Measurements from ENCODE around the gene WRAP73. TPM values are rescaled to one million over a fixed set of nuclear protein-coding genes. Genes with fewer than 3 reads are reported as not detected.

Gene WRAP73
- total and polyA plus RNA-seq, 12 donors: 5.1 to 29.6 (median 18.1) TPM

GRCh38 chr1:3650248-3651025, 534 bp upstream of the WRAP73 start:
- no peak for DNase-seq
- Histone ChIP-seq H3K4me3 (peak overlapping the region in 2 of 4 donors; percentile 76 to 86), H3K9me3 (replicated peaks in 1 of 3) (no peaks in the 10 kb centered on the region), H3K27ac (no peak overlapping the region), H3K36me3 (replicated peaks in 1 of 2) (peaks cover 0 to 12% of the 10 kb centered on the region in 2 donors), H3K4me1 (replicated peaks in 1 of 2) (peaks cover 7 to 35% of the 10 kb centered on the region in 2 donors), H3K27me3 (peaks cover 38% of the 10 kb centered on the region)
- WGBS, 4 donors: 10 to 16% (median 13%) methylated on average over 27 to 50 of the region's 50 CpGs
- intact Hi-C loops (cut with DNase I): no loop called here
- no peak for TF ChIP-seq CTCF (IDR thresholded peaks at IDR 0.05)

GRCh38 chr1:3646596-3646995, 3.3 kb downstream of the WRAP73 start:
- WGBS, 4 donors: 90 to 96% (median 94%) methylated on average over 15 to 20 of the region's 20 CpGs
- peaks cover 0 to 12% of the 10 kb centered on the region in 2 donors for H3K36me3 ChIP-seq (replicated peaks in 1 of 2)
- intact Hi-C loops (cut with DNase I): no loop called here
- H3K27ac ChIP-seq: no peak overlapping the region
- H3K4me3 ChIP-seq: no peak overlapping the region
- TF ChIP-seq POLR2A (IDR thresholded peaks at IDR 0.05): no peak
- TF ChIP-seq CTCF (IDR thresholded peaks at IDR 0.05): no peak
- peaks cover 14% of the 10 kb centered on the region for H3K27me3 ChIP-seq
- DNase-seq: no peak
- H3K9me3 ChIP-seq (replicated peaks in 1 of 3): no peaks in the 10 kb centered on the region
- H3K4me1 ChIP-seq (replicated peaks in 1 of 2): peaks cover 7 to 24% of the 10 kb centered on the region in 2 donors

GRCh38 chr1:3645666-3646355, 4.1 kb downstream of the WRAP73 start:
- Histone ChIP-seq H3K4me3 (no peak overlapping the region), H3K9me3 (replicated peaks in 1 of 3) (no peaks in the 10 kb centered on the region), H3K36me3 (replicated peaks in 1 of 2) (peaks cover 0 to 12% of the 10 kb centered on the region in 2 donors), H3K4me1 (replicated peaks in 1 of 2) (peaks cover 7 to 19% of the 10 kb centered on the region in 2 donors), H3K27me3 (peaks cover 6% of the 10 kb centered on the region), H3K27ac (no peak overlapping the region)
- intact Hi-C loops (cut with DNase I): no loop called here
- TF ChIP-seq CTCF (IDR thresholded peaks at IDR 0.05) (no peak), POLR2A (IDR thresholded peaks at IDR 0.05) (no peak)
- no peak for DNase-seq
- WGBS, 4 donors: 95 to 97% (median 96%) methylated on average over 27 of the region's 27 CpGs

GRCh38 chr1:3645247-3645646, 4.7 kb downstream of the WRAP73 start:
- Histone ChIP-seq H3K9me3 (replicated peaks in 1 of 3) (no peaks in the 10 kb centered on the region), H3K36me3 (replicated peaks in 1 of 2) (peaks cover 0 to 12% of the 10 kb centered on the region in 2 donors), H3K27me3 (peaks cover under 1% of the 10 kb centered on the region), H3K4me1 (replicated peaks in 1 of 2) (peaks cover 7 to 13% of the 10 kb centered on the region in 2 donors), H3K4me3 (no peak overlapping the region), H3K27ac (no peak overlapping the region)
- TF ChIP-seq CTCF (IDR thresholded peaks at IDR 0.05) (no peak), POLR2A (IDR thresholded peaks at IDR 0.05) (no peak)
- intact Hi-C loops (cut with DNase I): no loop called here
- 94 to 96% (median 95%) methylated on average over 22 to 43 of the region's 43 CpGs for WGBS, 4 donors
- DNase-seq: no peak

All from adrenal gland (tissue), 12 donors.